Stimulated activated CD8-positive, alpha-beta memory T cell treated with anti-CD3 and anti-CD28 coated beads, Interleukin-7, amount 100 ng/mL, for 48 hours (primary cell): Measurements from ENCODE around the gene LETM1.
"Not testable (repeated sequence)": the region's sequence is repeated elsewhere in the genome, so short reads cannot be mapped to it uniquely, and the experiment has no call there.

Source experiments
- DNase-seq, 2 donors: peaks; one replicate each; pipeline ENCODE4 v3.0.0-alpha.2; 2020; ENCODE audit warnings: low read depth in 1 of 2; ENCODE audit errors: extremely low read depth in 1 of 2

LETM1 gene

DNA sequence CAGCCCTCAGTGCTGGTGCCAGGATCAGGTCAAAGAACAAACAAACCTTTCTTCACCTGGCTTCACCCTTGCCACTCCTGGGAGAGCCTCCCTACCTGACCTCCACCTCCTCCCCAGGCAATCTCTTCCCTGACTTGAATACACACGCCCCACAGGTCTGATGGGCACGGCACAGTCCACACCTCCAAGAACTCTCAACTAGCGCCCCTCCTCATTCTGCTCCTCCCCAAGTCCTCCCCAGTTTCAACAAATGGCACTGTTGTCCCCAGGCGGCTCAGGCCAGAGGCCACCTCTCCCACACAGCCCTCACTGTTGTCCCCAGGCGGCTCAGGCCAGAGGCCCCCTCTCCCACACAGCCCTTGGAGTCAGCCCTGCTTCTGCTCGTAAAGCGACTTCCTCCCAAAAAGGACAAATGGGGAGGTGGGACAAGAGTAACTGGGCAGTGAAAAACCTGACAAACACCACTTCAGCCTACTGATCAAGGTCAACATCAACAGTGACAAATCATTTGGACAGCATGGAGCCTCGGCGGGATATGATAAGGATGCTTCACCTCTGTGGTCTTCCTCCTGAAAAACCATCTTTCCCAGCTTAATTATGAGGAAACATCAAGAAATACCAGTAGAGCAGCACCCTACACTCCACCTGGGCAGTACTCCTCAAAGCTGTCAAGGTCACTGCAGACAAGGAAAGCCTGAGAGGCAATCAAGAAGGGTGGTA is 2.9 kb downstream of the LETM1 start:
- no peak for DNase-seq

- DNase-seq = no peak
Observed at GRCh38 chr4:1851575-1852410, 4.2 kb downstream of the LETM1 start.

GRCh38 chr4:1851160-1851559 is 4.8 kb downstream of the LETM1 start:
- no peak for DNase-seq

DNA sequence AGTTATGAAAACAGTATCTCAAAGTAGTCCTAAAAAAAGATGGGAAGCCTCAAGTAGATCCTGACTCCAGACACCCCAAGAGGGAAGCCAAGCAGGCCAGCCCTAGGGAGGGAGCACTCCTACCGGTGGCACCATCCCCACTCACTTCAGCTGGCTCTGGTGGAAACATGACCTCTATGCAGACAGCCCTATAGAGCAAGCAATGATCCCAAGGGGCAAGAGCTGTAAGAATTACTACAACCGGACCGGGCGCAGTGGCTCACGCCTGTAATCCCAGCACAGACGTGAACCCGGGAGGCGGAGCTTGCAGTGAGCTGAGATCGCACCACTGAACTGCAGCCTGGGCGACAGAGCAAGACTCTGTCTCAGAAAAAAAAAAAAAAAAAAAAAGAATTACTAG is 5.7 kb downstream of the LETM1 start:
- DNase-seq = no peak

DNA sequence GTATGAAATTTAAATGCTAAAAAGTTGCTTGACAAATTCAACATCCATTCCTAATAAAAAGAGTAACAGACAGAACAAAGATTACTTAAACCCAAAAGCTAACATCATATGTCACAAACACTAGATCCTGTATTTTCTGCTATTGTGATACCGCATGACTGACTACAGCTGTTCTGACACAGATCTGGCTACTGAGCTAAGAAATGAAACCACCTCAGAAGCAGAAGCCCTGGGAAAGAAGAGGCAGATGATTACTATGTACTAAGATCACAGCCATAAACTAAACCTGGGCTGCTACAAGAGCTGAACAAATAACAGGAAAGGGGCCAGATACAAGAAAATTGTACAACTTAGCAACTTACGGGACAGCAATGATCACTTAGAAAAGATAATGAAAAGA is 9.4 kb downstream of the LETM1 start:
- DNase-seq = no peak

DNA sequence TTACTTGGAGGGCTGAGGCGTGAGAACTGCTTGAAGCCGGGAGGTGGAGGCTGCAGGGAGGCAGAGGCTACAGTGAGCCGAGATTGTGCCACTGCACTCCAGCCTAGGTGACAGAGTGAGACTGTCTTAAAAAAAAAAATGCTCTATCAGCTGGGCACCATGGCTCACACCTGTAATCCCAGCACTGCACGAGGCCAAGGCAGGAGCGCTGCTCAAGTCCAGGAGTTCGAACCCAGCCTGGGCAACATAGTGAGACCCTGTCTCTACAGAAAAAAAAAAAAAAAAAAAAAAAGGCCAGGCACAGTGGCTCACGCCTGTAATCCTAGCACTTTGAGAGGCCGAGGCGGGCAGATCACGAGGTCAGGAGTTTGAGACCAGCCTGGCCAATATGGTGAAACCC is 11.3 kb downstream of the LETM1 start:
- DNase-seq = not testable (repeated sequence)

DNA sequence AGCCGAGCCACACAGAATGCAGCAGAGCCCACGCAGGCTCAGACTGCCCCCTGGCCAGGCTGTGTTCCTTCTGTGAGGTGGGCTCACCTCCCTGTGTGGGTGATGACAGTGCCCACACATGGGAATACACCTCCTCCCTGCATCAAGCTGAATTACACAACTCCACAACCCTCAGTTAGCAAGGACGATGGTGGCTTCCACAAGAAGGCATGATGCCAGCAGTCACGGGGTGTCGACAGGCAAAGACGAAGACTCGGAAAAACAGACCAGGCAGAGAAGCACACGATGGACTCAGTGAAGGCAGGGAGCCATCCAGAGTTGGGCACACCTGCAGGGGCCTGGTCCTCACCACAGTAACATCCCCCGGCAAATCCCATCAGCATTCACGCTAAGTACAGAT is 12.1 kb downstream of the LETM1 start:
- DNase-seq = no peak

DNA sequence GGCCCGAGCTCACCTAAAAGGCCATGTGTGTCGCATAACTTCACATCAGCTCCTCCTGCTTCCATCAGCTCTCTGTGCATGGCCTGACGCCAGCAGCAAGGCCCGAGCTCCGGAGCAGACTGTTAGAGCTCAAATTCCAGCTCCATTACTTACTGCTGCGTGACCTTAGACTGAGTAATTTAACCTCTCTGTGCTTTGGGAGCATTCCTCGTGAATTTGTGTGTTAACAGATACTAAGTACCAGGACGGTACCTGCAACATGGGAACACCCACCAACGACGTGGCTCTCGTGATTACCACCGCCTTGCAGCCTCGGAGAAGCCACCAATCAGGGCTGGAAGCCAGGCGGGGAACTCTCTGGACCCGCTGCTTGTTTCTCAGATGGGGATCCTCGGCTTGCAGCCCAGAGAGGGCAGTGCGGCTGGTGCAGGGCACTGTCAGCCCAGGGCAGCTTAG is 12.9 kb downstream of the LETM1 start:
- DNase-seq = no peak

GRCh38 chr4:1842339-1842895 is 13.5 kb downstream of the LETM1 start:
- no peak for DNase-seq

DNA sequence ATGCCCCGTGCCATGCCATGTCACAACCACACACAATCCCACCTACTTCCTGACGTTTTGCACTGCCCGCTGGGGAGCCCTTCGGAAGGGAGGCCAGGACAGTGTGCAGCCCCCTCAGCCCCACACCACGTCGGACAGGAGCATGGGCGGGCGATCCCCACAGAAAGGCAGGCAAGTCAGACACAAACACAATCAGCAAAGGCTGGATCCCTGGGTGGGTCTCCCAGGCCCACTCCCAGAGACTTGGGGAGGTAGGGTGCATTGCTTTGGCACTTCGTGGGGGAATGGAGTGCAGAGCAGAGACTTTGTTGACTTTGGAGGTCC is 14.1 kb downstream of the LETM1 start:
- no peak for DNase-seq

DNA sequence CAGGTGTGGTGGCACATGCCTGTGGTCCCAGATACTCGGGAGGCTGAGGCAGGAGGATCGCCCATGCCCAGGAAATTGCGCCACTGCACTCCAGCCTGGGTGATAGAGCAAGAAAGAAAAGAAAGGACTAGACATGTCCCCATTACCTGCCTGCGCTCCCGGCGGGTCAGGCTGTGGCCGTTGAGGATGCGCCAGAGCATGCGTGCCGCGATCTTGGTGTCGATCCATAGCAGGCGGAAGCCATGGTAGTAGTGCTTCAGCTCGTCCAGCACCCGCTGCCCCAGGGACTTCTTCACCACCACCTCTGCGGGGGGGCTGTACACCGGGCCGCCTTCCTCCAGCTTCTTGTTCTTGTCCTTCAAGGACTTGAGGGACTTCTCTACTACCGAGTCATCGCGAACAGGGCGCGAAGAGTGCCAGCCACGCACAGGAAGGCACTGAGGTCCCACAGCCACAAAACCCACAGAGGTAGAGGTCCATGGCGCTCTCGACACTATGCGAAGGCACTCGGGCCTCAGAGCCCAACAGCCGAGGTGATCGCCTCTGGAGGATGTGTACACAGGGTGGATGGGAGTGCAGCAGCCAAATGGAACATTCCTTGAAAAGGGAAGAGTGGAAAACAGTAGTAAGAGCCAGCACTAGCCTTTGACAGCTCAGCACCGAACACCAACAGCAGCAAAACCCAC is 14.6 kb downstream of the LETM1 start:
- no peak for DNase-seq

GRCh38 chr4:1839282-1839681 is 16.7 kb downstream of the LETM1 start:
- DNase-seq = no peak

- DNase-seq = no peak
Observed at GRCh38 chr4:1837069-1837468, 18.9 kb downstream of the LETM1 start.

GRCh38 chr4:1836650-1837049 is 19.3 kb downstream of the LETM1 start:
- no peak for DNase-seq

DNA sequence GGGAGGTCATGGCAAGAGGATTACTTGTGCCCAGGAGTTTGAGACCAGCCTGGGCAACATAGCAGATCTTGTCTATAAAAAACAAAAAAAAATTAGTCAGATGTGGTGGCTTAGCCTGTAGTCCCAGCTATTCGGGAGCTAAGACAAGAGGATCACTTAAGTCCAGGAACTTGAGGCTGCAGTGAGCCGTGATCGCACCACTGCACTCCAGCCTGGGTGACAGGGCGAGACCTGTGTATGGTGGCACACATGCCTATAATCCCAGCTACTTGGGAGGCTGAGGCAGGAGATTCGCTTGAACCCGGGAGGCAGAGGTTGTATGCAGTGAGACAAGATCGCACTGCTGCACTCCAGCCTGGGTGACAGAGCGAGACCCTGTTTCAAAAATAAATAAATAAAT is 20.1 kb downstream of the LETM1 start:
- DNase-seq = not testable (repeated sequence)

DNA sequence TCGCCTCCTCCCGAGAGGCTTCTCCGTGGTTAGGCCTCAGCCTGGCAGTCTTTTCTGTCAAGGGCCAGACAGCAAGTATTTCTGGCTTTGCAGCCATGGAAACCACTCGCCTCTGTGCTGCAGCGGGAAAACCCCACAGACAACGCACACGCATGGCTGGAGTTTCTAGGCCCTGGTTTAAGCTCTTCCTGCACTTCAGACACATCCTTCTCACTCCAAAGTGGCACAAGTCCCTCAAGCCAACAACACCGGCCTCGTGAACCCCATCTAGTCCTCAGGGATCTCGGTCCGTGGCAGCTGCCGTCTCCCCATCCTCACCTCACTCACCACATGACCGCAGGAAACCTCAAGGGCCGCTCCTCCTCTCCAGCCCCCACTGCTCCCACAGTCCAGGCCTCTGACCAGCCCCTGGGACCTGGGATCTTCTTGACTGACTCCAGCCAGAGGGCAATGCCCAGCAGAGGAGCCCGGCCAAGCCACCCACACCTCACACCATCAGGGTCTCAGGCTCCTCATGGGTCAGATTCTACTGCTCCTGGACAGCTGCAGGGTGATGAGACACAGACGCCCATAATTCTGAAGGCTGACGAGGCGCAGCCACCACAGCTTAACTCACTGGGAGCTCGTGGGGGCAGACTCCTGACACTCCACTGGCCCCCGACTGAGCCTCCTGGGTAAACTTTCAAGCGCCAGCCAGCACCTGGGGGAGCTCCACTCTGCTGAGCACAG is 21.7 kb downstream of the LETM1 start:
- DNase-seq = no peak

- no peak for DNase-seq
Observed at GRCh38 chr4:1833307-1834046, 22.5 kb downstream of the LETM1 start.

- no peak for DNase-seq
Observed at GRCh38 chr4:1832690-1833089, 23.3 kb downstream of the LETM1 start.

GRCh38 chr4:1831331-1831730 is 24.6 kb downstream of the LETM1 start:
- no peak for DNase-seq

- DNase-seq = no peak
Observed at GRCh38 chr4:1830642-1831228, 25.2 kb downstream of the LETM1 start.
